Keratinocyte (primary cell): Measurements from ENCODE around the gene DUSP2. TPM values are rescaled to one million over a fixed set of nuclear protein-coding genes. Genes with fewer than 3 reads are reported as not detected.

ENCODE experiments used
- DNase-seq: peaks from one replicate; pipeline ENCODE4 v3.0.0-alpha.2; 2011; ENCODE audit warnings: low read depth, missing footprints, low spot score
- FAIRE-seq: peaks from 2 replicates; lab custom pipeline; 2011; peaks lifted over from hg19 to GRCh38; lab: Jason Lieb, UNC
- H2AFZ ChIP-seq: 2 replicates; pipeline ENCODE4 v1.6.0; 2012; ENCODE audit warnings: low read length, control low read depth, inconsistent platforms; ENCODE audit not compliant: control insufficient read depth
- H3K27ac ChIP-seq: 2 replicates; pipeline ENCODE4 v1.5.1; 2011; ENCODE audit warnings: low read length; ENCODE audit not compliant: control insufficient read depth, insufficient read depth
- H3K27me3 ChIP-seq: 3 replicates; pipeline ENCODE4 v1.6.0; 2011; ENCODE audit warnings: low read length; ENCODE audit not compliant: control insufficient read depth, insufficient read depth; ENCODE audit errors: extremely low read depth
- H3K36me3 ChIP-seq, 2 experiments: 2 replicates in 1 of 2; 3 replicates in 1 of 2; pipeline ENCODE4 v1.5.1; 2011; ENCODE audit warnings: low read length in 2 of 2, mild to moderate bottlenecking in 1 of 2; ENCODE audit not compliant: control insufficient read depth in 2 of 2, insufficient read depth in 2 of 2; ENCODE audit errors: extremely low read depth in 1 of 2
- H3K4me1 ChIP-seq: 3 replicates; pipeline ENCODE4 v1.5.1; 2011; ENCODE audit warnings: low read length; ENCODE audit not compliant: control insufficient read depth, insufficient read depth; ENCODE audit errors: extremely low read depth
- H3K4me2 ChIP-seq: 3 replicates; pipeline ENCODE4 v1.6.0; 2011; ENCODE audit warnings: low read depth, low read length; ENCODE audit not compliant: control insufficient read depth, insufficient read depth; ENCODE audit errors: extremely low read depth
- H3K4me3 ChIP-seq, 3 experiments: fragments of 200-600 bp in 1 of 3; sonication (generic) in 1 of 3; 2 replicates in 2 of 3; 3 replicates in 1 of 3; pipeline ENCODE4 v1.5.1; 2011 to 2016; ENCODE audit warnings: low read length in 3 of 3, mild to moderate bottlenecking in 3 of 3, control low read depth in 2 of 3, inconsistent platforms in 1 of 3, low read depth in 1 of 3, mixed read lengths in 1 of 3, mixed run types in 1 of 3, moderate library complexity in 1 of 3; ENCODE audit not compliant: control insufficient read depth in 2 of 3, insufficient read depth in 2 of 3; ENCODE audit errors: extremely low read depth in 1 of 3
- H3K79me2 ChIP-seq: 2 replicates; pipeline ENCODE4 v1.6.0; 2012; ENCODE audit warnings: low read length; ENCODE audit not compliant: control insufficient read depth, insufficient read depth
- H3K9ac ChIP-seq: 3 replicates; pipeline ENCODE4 v1.6.0; 2011; ENCODE audit warnings: low read length; ENCODE audit not compliant: control insufficient read depth, insufficient read depth; ENCODE audit errors: extremely low read depth
- H3K9me1 ChIP-seq: 3 replicates; pipeline ENCODE4 v1.6.0; 2011; ENCODE audit warnings: low read length; ENCODE audit not compliant: control insufficient read depth, insufficient read depth; ENCODE audit errors: extremely low read depth
- H3K9me3 ChIP-seq: 2 replicates; pipeline ENCODE4 v1.5.1; 2012; ENCODE audit warnings: low read depth, low read length; ENCODE audit not compliant: control insufficient read depth
- H4K20me1 ChIP-seq: 3 replicates; pipeline ENCODE4 v1.6.0; 2011; ENCODE audit warnings: low read length; ENCODE audit not compliant: control insufficient read depth, insufficient read depth; ENCODE audit errors: extremely low read depth
- EZH2 ChIP-seq: IDR thresholded peaks from one replicate; pipeline ENCODE4 v1.6.1; 2012; ENCODE audit warnings: inconsistent platforms, mild to moderate bottlenecking, low read length, moderate library complexity
- dilution Hi-C: fragments of 300-500 bp; cut with MboI; formaldehyde crosslinking; loops from one replicate; pipeline ENCODE4 v1.7.0; 2020; ENCODE audit warnings: low sequenced_read_pairs; ENCODE audit not compliant: extremely low pct_ligation_motif_present
- polyA plus RNA-seq, 5 experiments: library from polyadenylated mRNA; depleted of rRNA in 3 of 5; stranded (reverse) in 3 of 5; stranded (forward) in 1 of 5; unstranded in 1 of 5; fragments of >200 nt; gene quantifications; 1 replicate in 1 of 5; 2 replicates in 3 of 5; 3 replicates in 1 of 5; pipeline versions ENCODE4 v1.2.1 to v1.2.3, GENCODE V29; 2011 to 2012; ENCODE audit warnings: missing spikeins in 2 of 5, low read depth in 1 of 5, low replicate concordance in 1 of 5
- TF ChIP-seq, protein P1 (sequence below), 3 experiments: IDR thresholded peaks in 1 of 3; conservative IDR thresholded peaks in 1 of 3; optimal IDR thresholded peaks in 1 of 3; 2 replicates in 2 of 3; 3 replicates in 1 of 3; pipeline versions ENCODE3 to v1.5.1; 2011; ENCODE audit warnings: low read length in 3 of 3, mild to moderate bottlenecking in 3 of 3, moderate library complexity in 2 of 3, control low read depth in 1 of 3, inconsistent platforms in 1 of 3; ENCODE audit not compliant: insufficient read depth in 2 of 3; ENCODE audit errors: extremely low read depth in 1 of 3

Gene DUSP2
- polyA plus RNA-seq, 1 donor (not counting 4 experiments of a cell fraction or from before 2014, with no cell fraction given) = 1.2 TPM

DNA sequence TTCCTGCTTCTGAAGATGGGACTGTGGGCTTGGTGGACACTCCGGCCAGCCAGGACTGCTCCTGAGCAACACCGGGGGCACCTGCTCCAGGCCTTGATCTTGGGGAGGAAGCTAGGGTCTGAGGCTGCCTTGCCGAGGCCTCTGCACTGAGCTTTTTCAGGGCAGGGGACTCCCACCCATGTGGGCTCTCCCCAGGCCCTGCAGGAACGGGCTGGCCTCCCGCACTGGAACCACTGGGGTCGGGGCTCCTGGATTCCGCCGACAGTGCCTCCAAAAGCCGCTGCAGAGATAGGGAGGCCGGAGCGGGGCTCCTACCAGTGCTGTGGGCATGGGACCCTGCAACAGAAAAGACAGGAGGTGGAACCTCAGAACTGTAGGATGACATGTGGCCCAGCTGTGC lies 21.3 kb downstream of the DUSP2 start:
- DNase-seq = no peak
- Histone ChIP-seq H3K36me3 (no peaks in the 10 kb centered on the region), H3K4me3 (no peak overlapping the region), H3K9me3 (no peaks in the 10 kb centered on the region), H3K4me1 (no peaks in the 10 kb centered on the region), H3K27me3 (peaks cover 34% of the 10 kb centered on the region), H4K20me1 (no peaks in the 10 kb centered on the region), H3K9me1 (no peaks in the 10 kb centered on the region), H3K4me2 (no peak overlapping the region), H2AFZ (no peak overlapping the region), H3K9ac (no peak overlapping the region), H3K79me2 (no peaks in the 10 kb centered on the region), H3K27ac (no peak overlapping the region)
- FAIRE-seq = no peak
- TF ChIP-seq, protein P1, sequence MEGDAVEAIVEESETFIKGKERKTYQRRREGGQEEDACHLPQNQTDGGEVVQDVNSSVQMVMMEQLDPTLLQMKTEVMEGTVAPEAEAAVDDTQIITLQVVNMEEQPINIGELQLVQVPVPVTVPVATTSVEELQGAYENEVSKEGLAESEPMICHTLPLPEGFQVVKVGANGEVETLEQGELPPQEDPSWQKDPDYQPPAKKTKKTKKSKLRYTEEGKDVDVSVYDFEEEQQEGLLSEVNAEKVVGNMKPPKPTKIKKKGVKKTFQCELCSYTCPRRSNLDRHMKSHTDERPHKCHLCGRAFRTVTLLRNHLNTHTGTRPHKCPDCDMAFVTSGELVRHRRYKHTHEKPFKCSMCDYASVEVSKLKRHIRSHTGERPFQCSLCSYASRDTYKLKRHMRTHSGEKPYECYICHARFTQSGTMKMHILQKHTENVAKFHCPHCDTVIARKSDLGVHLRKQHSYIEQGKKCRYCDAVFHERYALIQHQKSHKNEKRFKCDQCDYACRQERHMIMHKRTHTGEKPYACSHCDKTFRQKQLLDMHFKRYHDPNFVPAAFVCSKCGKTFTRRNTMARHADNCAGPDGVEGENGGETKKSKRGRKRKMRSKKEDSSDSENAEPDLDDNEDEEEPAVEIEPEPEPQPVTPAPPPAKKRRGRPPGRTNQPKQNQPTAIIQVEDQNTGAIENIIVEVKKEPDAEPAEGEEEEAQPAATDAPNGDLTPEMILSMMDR (optimal IDR thresholded peaks at IDR 0.05 in 1 of 3, IDR thresholded peaks at IDR 0.05 in 1 of 3, conservative IDR thresholded peaks at IDR 0.05 in 1 of 3; ENCODE audit: extremely low read depth in 1 of 3, insufficient read depth in 2 of 3, low read length in 3 of 3) = no peak
- TF ChIP-seq EZH2 = no peak
- dilution Hi-C loops = no loop called here

- H3K4me1 ChIP-seq = no peaks in the 10 kb centered on the region
- H3K79me2 ChIP-seq = no peaks in the 10 kb centered on the region
- H4K20me1 ChIP-seq = no peaks in the 10 kb centered on the region
- H3K4me3 ChIP-seq = no peak overlapping the region
- H3K36me3 ChIP-seq = no peaks in the 10 kb centered on the region
- FAIRE-seq = no peak
- no peak overlapping the region for H3K4me2 ChIP-seq
- peaks cover 40% of the 10 kb centered on the region for H3K27me3 ChIP-seq
- TF ChIP-seq, protein P1 (optimal IDR thresholded peaks at IDR 0.05 in 1 of 3, IDR thresholded peaks at IDR 0.05 in 1 of 3, conservative IDR thresholded peaks at IDR 0.05 in 1 of 3; ENCODE audit: extremely low read depth in 1 of 3, insufficient read depth in 2 of 3, low read length in 3 of 3) = no peak
- no peak for TF ChIP-seq EZH2
- no peak for DNase-seq
- H3K9ac ChIP-seq = no peak overlapping the region
- no peak overlapping the region for H2AFZ ChIP-seq
- H3K27ac ChIP-seq = no peak overlapping the region
- H3K9me1 ChIP-seq = no peaks in the 10 kb centered on the region
- H3K9me3 ChIP-seq = no peaks in the 10 kb centered on the region
- dilution Hi-C loops = no loop called here
These were observed 21.9 kb downstream of the DUSP2 start for GRCh38 chr2:96123290-96123689.
